Erythroblast (primary cell): ENCODE results near the gene TOR1A.

Experiments
- GATA1 ChIP-seq: IDR thresholded peaks from 2 replicates; pipeline ENCODE4 v1.6.1; 2011; ENCODE audit warnings: low read depth, mild to moderate bottlenecking, control low read depth, low read length, moderate library complexity
- POLR2A ChIP-seq: IDR thresholded peaks from 2 replicates; pipeline ENCODE4 v1.6.1; 2011; ENCODE audit warnings: mild to moderate bottlenecking, low read length

GRCh38 chr9:129781131-129781530 lies 42.8 kb downstream of the TOR1A start:
- TF ChIP-seq POLR2A (no peak), GATA1 (no peak)
